Smooth muscle cell (in vitro differentiated cells): Measurements from ENCODE around the gene IL21R. TPM values are rescaled to one million over a fixed set of nuclear protein-coding genes. Genes with fewer than 3 reads are reported as not detected.
"Not testable (repeated sequence)": the region's sequence is repeated elsewhere in the genome, so short reads cannot be mapped to it uniquely, and the experiment has no call there.

Experiments used
- DNase-seq: peaks from one replicate; lab custom pipeline; 2025; ENCODE audit not compliant: unreplicated experiment; lab: John Stamatoyannopoulos, UW
- H2AFZ ChIP-seq: fragments of 200-600 bp; sonication (generic); 2 replicates; pipeline ENCODE4 v1.6.0; 2016; ENCODE audit warnings: antibody characterized with exemption, low read depth, mild to moderate bottlenecking
- H3F3A ChIP-seq: fragments of 200-600 bp; sonication (generic); 2 replicates; pipeline ENCODE4 v1.6.0; 2017; ENCODE audit warnings: antibody characterized with exemption, low read depth
- H3K27ac ChIP-seq: fragments of 200-600 bp; sonication (generic); 2 replicates; pipeline ENCODE4 v1.5.1; 2016; ENCODE audit warnings: low read depth, mild to moderate bottlenecking
- H3K27me3 ChIP-seq: fragments of 200-600 bp; sonication (generic); 2 replicates; pipeline ENCODE4 v1.6.1; 2016; ENCODE audit warnings: low read depth, mild to moderate bottlenecking
- H3K36me3 ChIP-seq: fragments of 200-600 bp; sonication (generic); 2 replicates; pipeline ENCODE4 v1.5.1; 2016; ENCODE audit warnings: low read depth
- H3K4me1 ChIP-seq: fragments of 200-600 bp; sonication (generic); 2 replicates; pipeline ENCODE4 v1.5.1; 2016; ENCODE audit warnings: low read depth
- H3K4me2 ChIP-seq: fragments of 200-600 bp; sonication (generic); 2 replicates; pipeline ENCODE4 v1.6.0; 2016; ENCODE audit warnings: mild to moderate bottlenecking
- H3K4me3 ChIP-seq: fragments of 200-600 bp; sonication (generic); 2 replicates; pipeline ENCODE4 v1.5.1; 2016; ENCODE audit warnings: mild to moderate bottlenecking
- H3K79me2 ChIP-seq: fragments of 200-600 bp; sonication (generic); 2 replicates; pipeline ENCODE4 v1.6.0; 2016; ENCODE audit warnings: low read depth, mild to moderate bottlenecking
- H3K9ac ChIP-seq: fragments of 200-600 bp; sonication (generic); 2 replicates; pipeline ENCODE4 v1.6.0; 2016; ENCODE audit warnings: low read depth
- H3K9me3 ChIP-seq: fragments of 200-600 bp; sonication (generic); replicated peaks from 2 replicates; pipeline ENCODE4 v1.5.1; 2016; ENCODE audit warnings: low read depth
- H4K20me1 ChIP-seq: fragments of 200-600 bp; sonication (generic); 2 replicates; pipeline ENCODE4 v1.6.0; 2016; ENCODE audit warnings: low read depth
- CTCF ChIP-seq: fragments of 200-600 bp; sonication (generic); IDR thresholded peaks from 2 replicates; pipeline ENCODE4 v1.5.1; 2017; ENCODE audit warnings: borderline replicate concordance, mild to moderate bottlenecking, antibody characterized with exemption; ENCODE audit not compliant: insufficient read depth, poor library complexity, severe bottlenecking
- WGBS: methylation state at CpG from one replicate; pipeline ENCODE4 v1.1.7; 2016; ENCODE audit warnings: low lambda C conversion rate; 5-methylcytosine and 5-hydroxymethylcytosine counted together
- polyA plus RNA-seq: library from polyadenylated mRNA; unstranded; fragments of >200 nt; fragmentation: Nextera tagmentation; extraction: Ambion mirVana; gene quantifications from 2 replicates; pipeline ENCODE4 v1.2.1, GENCODE V29; 2016
- total RNA-seq: library from RNA; depleted of rRNA; stranded (reverse); fragments of >200 nt; gene quantifications from 2 replicates; pipeline ENCODE4 v1.2.3, GENCODE V29; 2014

Gene IL21R
- total and polyA plus RNA-seq, 2 experiments from 2014 or later: not detected

- TF ChIP-seq CTCF: no peak
- H4K20me1 ChIP-seq: no peaks in the 10 kb centered on the region
- H3K4me3 ChIP-seq: no peak overlapping the region
- H3K4me1 ChIP-seq: no peaks in the 10 kb centered on the region
- no peak overlapping the region for H3K9ac ChIP-seq
- H3F3A ChIP-seq: no peaks in the 10 kb centered on the region
- 93% methylated on average over 16 of the region's 16 CpGs for WGBS
- H3K36me3 ChIP-seq: no peaks in the 10 kb centered on the region
- H2AFZ ChIP-seq: no peak overlapping the region
- DNase-seq: no peak
- no peaks in the 10 kb centered on the region for H3K9me3 ChIP-seq
- H3K27me3 ChIP-seq: no peaks in the 10 kb centered on the region
- H3K27ac ChIP-seq: no peak overlapping the region
- no peak overlapping the region for H3K4me2 ChIP-seq
- no peaks in the 10 kb centered on the region for H3K79me2 ChIP-seq
Observed at GRCh38 chr16:27434141-27435051, 32.4 kb downstream of the IL21R start.

DNA sequence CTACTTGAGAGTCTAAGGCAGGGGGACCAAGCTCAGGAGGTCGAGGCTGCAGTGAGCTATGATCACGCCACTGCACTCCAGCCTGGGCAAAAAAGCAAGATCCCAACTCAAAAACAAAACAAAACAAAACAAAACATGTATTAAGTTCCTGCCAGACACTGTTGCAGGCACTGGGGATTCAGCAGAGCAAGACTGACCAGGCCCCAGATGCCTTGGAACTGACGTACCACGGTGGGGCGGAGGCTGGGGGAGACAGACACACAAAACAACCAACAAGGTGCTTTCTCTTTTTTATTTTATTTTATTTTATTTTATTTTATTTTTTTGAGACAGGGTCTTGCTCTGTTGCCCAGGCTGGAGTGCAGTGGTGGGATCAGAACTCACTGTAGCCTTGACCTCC is 33.2 kb downstream of the IL21R start:
- H3K79me2 ChIP-seq, H4K20me1 ChIP-seq, H3F3A ChIP-seq, H2AFZ ChIP-seq, H3K4me3 ChIP-seq, H3K9me3 ChIP-seq, H3K27me3 ChIP-seq, H3K4me1 ChIP-seq, H3K4me2 ChIP-seq, H3K36me3 ChIP-seq, H3K27ac ChIP-seq, DNase-seq, H3K9ac ChIP-seq: not testable (repeated sequence)
- 93% methylated on average over 5 of the region's 5 CpGs for whole genome bisulfite sequencing

DNA sequence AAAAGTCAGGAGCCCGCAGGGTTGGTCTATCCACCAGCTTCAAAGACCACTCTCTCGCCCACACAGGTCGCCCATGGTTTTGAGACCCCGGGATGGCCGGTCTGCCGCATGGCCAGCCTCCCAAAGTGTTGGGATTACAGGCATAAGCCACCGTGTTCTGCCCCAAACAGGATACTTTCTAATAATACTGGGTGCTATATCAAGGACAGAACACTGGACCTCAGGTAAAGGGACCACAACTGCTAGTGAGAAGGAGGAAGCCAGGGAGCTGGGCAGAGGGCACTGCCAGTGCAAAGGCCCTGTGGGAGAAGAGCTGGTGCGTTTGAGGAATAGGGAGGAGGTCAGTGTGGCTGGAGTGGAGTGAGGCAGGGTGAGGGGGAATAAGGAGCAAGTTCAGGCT is 34.1 kb downstream of the IL21R start:
- Histone ChIP-seq H3K79me2 (no peaks in the 10 kb centered on the region), H3K4me1 (no peaks in the 10 kb centered on the region), H3K9ac (no peak overlapping the region), H3K4me3 (no peak overlapping the region), H3F3A (no peaks in the 10 kb centered on the region), H4K20me1 (no peaks in the 10 kb centered on the region), H3K9me3 (no peaks in the 10 kb centered on the region), H3K27ac (no peak overlapping the region), H3K36me3 (no peaks in the 10 kb centered on the region), H2AFZ (no peak overlapping the region), H3K4me2 (no peak overlapping the region), H3K27me3 (no peaks in the 10 kb centered on the region)
- TF ChIP-seq CTCF: no peak
- 93% methylated on average over 8 of the region's 8 CpGs for WGBS
- DNase-seq: no peak

DNA sequence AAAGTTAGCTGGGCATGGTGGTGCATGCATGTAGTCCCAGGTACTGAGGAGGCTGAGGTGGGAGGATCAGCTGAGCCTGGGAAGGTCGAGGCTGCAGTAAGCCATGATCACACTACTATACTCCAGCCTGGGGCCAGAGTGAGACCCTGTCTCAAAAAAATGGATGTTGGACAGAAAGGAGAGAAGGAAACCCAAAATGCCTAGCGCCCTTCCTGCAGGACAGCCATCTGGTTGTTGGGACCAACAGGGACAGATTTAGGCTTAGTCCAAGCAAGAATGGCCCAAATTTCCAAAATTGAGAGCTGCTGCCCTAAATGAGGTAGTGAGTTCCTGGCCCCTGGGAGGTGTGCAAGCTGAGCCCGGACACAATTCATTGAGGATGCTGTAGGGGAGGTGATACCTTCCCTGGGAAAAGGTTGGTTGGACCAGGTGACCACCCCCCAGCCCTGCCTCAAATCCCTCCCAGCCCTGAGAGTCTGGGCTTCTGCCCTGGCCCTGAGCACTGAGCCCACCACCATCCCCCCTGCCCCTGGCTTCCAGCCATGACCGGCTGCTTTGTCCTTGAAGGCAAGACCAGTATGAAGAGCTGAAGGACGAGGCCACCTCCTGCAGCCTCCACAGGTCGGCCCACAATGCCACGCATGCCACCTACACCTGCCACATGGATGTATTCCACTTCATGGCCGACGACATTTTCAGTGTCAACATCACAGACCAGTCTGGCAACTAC is 35.1 kb downstream of the IL21R start:
- H3K79me2 ChIP-seq: no peaks in the 10 kb centered on the region
- no peak overlapping the region for H2AFZ ChIP-seq
- H3K9me3 ChIP-seq: no peaks in the 10 kb centered on the region
- no peaks in the 10 kb centered on the region for H3F3A ChIP-seq
- H3K36me3 ChIP-seq: no peaks in the 10 kb centered on the region
- no peak for DNase-seq
- H4K20me1 ChIP-seq: no peaks in the 10 kb centered on the region
- H3K27ac ChIP-seq: no peak overlapping the region
- no peaks in the 10 kb centered on the region for H3K27me3 ChIP-seq
- H3K4me2 ChIP-seq: no peak overlapping the region
- no peak overlapping the region for H3K4me3 ChIP-seq
- 91% methylated on average over 9 of the region's 9 CpGs for WGBS
- TF ChIP-seq CTCF: no peak
- no peaks in the 10 kb centered on the region for H3K4me1 ChIP-seq
- no peak overlapping the region for H3K9ac ChIP-seq
